ENCODE data around the gene PLCD1.

Gene PLCD1

DNA sequence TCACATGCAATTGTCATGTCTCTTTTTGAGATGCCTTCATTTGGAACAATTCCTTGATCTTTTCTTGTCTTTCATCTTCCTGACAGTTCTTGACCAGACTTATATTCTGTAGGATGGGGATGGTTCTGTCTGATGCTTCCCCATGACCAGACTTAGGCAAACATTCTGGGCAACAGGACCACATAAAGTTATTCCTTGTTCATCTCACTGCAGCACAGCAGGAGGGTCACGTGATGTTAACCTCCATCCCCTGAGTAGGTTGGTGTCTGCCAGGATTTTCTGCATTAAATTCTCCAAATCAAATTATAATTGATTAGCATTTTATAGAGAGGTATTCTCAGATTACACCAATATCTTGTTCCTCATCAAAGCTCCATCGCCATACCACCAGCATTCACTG lies 17.4 kb upstream of the PLCD1 start:
- no peak overlapping the region for H3K4me3 ChIP-seq (replicated peaks in 1 of 2; ENCODE audit: low read depth in 2 of 2, low read length in 2 of 2)
- TF ChIP-seq, protein P1, sequence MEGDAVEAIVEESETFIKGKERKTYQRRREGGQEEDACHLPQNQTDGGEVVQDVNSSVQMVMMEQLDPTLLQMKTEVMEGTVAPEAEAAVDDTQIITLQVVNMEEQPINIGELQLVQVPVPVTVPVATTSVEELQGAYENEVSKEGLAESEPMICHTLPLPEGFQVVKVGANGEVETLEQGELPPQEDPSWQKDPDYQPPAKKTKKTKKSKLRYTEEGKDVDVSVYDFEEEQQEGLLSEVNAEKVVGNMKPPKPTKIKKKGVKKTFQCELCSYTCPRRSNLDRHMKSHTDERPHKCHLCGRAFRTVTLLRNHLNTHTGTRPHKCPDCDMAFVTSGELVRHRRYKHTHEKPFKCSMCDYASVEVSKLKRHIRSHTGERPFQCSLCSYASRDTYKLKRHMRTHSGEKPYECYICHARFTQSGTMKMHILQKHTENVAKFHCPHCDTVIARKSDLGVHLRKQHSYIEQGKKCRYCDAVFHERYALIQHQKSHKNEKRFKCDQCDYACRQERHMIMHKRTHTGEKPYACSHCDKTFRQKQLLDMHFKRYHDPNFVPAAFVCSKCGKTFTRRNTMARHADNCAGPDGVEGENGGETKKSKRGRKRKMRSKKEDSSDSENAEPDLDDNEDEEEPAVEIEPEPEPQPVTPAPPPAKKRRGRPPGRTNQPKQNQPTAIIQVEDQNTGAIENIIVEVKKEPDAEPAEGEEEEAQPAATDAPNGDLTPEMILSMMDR (IDR thresholded peaks at IDR 0.05; ENCODE audit: low read depth, low read length), result no peak
- no peak for DNase-seq (ENCODE audit: low read depth in 2 of 2)

DNA sequence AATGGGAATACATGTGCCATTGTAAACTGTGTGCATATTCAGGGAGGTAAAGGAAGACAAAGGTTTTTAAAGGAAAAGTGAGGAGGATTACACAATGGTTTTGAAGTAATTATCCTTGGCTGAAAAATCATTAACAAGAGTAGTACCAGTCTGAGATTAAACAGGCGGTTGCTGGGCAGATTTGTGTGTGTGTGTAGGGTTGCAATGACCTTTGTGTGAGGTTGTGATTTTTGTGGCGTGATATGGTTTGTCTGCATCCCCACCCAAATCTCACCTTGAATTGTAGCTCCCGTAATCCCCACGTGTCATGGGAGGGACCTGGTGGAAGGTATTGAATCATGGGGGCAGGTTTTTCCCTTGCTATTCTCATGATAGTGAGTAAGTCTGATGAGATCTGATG lies 16.6 kb upstream of the PLCD1 start:
- TF ChIP-seq, protein P1 (IDR thresholded peaks at IDR 0.05; ENCODE audit: low read depth, low read length), result no peak
- H3K4me3 ChIP-seq (replicated peaks in 1 of 2; ENCODE audit: low read depth in 2 of 2, low read length in 2 of 2), result no peak overlapping the region
- no peak for DNase-seq (ENCODE audit: low read depth in 2 of 2)

GRCh38 chr3:38043486-38043885 lies 14.0 kb upstream of the PLCD1 start:
- no peak for DNase-seq (ENCODE audit: low read depth in 2 of 2)
- TF ChIP-seq, protein P1 (IDR thresholded peaks at IDR 0.05; ENCODE audit: low read depth, low read length), result no peak
- no peak overlapping the region for H3K4me3 ChIP-seq (replicated peaks in 1 of 2; ENCODE audit: low read depth in 2 of 2, low read length in 2 of 2)

DNA sequence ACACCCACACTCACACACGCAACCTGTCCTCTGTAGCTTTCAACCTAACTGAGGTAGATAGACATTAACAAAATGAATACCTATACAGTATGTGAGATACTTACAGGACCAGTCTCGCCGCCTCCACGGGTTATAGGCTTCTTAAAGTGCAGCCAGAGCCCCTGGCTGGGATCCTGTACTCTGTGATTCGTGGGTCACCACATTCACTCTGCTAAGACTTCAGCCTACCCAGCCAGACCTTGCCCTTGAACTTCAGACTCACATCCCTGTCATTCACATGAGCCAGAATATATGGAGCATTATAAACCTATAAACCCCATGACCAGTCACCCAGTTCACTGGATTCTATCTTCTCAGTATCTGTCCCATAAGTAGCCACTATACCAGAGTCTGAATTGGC lies 11.0 kb upstream of the PLCD1 start:
- TF ChIP-seq, protein P1 (IDR thresholded peaks at IDR 0.05; ENCODE audit: low read depth, low read length), result no peak
- no peak overlapping the region for H3K4me3 ChIP-seq (replicated peaks in 1 of 2; ENCODE audit: low read depth in 2 of 2, low read length in 2 of 2)
- no peak for DNase-seq (ENCODE audit: low read depth in 2 of 2)

- no peak overlapping the region for H3K4me3 ChIP-seq (replicated peaks in 1 of 2; ENCODE audit: low read depth in 2 of 2, low read length in 2 of 2)
- TF ChIP-seq, protein P1 (IDR thresholded peaks at IDR 0.05; ENCODE audit: low read depth, low read length), result peak; percentile 23
- peak; percentile 58 to 61 for DNase-seq (ENCODE audit: low read depth in 2 of 2)
These were observed 10.4 kb upstream of the PLCD1 start for GRCh38 chr3:38039899-38040261.

- peak within 1 kb of the TSS; percentile 33 to 53 for H3K4me3 ChIP-seq (replicated peaks in 1 of 2; ENCODE audit: low read depth in 2 of 2, low read length in 2 of 2)
- TF ChIP-seq, protein P1 (IDR thresholded peaks at IDR 0.05; ENCODE audit: low read depth, low read length), result no peak
- peak; percentile 72 to 77 for DNase-seq (ENCODE audit: low read depth in 2 of 2)
These were observed 9.9 kb upstream of the PLCD1 start, which contains the start of gene DLEC1 for GRCh38 chr3:38039101-38039898. DLEC1 (plus strand) TSS chr3:38039208; CDS start chr3:38039226, 18 bp downstream.
